Activated T-cell treated with anti-CD3 and anti-CD28 coated beads, Interleukin-2, amount 50 U/mL, for 24 hours (primary cell): ENCODE data around the gene TMTC2.

Experiments
- DNase-seq: peaks from one replicate; pipeline ENCODE4 v3.0.0-alpha.2; 2020
- H3K27ac Mint-ChIP-seq: 2 replicates; pipeline ENCODE4 v1.8.0; 2020; ENCODE audit warnings: mild to moderate bottlenecking, mixed read lengths
- H3K27me3 Mint-ChIP-seq: 2 replicates; pipeline ENCODE4 v1.8.0; 2020; ENCODE audit warnings: mixed read lengths
- H3K36me3 Mint-ChIP-seq: 2 replicates; pipeline ENCODE4 v1.8.0; 2020; ENCODE audit warnings: low read depth, mixed read lengths
- H3K4me1 Mint-ChIP-seq: 2 replicates; pipeline ENCODE4 v1.8.0; 2020; ENCODE audit warnings: low read depth, mixed read lengths
- H3K4me3 Mint-ChIP-seq: 2 replicates; pipeline ENCODE4 v1.8.0; 2020; ENCODE audit warnings: mild to moderate bottlenecking, moderate library complexity, mixed read lengths
- H3K9me3 Mint-ChIP-seq: 2 replicates; pipeline ENCODE4 v1.8.0; 2020; ENCODE audit warnings: mixed read lengths

The TMTC2 gene

GRCh38 chr12:82805812-82806497, 119.2 kb downstream of the TMTC2 start:
- Mint-ChIP-seq H3K9me3 (no peaks in the 10 kb centered on the region), H3K4me3 (no peak overlapping the region), H3K4me1 (no peaks in the 10 kb centered on the region), H3K36me3 (no peaks in the 10 kb centered on the region), H3K27ac (no peak overlapping the region), H3K27me3 (no peaks in the 10 kb centered on the region)
- DNase-seq = no peak

GRCh38 chr12:82807132-82807737, 120.5 kb downstream of the TMTC2 start:
- Mint-ChIP-seq H3K27me3 (no peaks in the 10 kb centered on the region), H3K4me3 (no peak overlapping the region), H3K27ac (no peak overlapping the region)

DNA sequence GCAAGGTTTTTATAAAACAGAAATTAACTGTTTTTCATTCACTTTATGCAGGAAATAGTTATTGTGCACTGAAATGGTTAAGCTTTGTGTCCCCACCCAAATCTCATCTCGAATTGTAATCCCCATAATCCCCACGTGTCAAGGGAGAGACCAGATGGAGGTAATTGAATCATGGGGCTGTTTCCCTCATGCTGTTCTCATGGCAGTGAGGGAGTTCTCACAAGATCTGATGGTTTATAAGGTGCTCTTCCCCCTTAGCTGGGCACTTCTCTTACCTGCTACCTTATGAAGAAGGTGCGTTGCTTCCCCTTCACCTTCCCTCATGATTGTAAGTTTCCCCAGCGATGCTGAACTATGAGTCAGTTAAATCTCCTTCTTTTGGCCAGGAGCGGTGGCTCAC, 123.9 kb downstream of the TMTC2 start:
- Mint-ChIP-seq H3K4me1 (no peaks in the 10 kb centered on the region), H3K36me3 (no peaks in the 10 kb centered on the region), H3K27me3 (no peaks in the 10 kb centered on the region), H3K9me3 (no peaks in the 10 kb centered on the region), H3K4me3 (no peak overlapping the region), H3K27ac (no peak overlapping the region)
- no peak for DNase-seq

More at GRCh38 chr12:82807132-82807737, 120.5 kb downstream of the TMTC2 start:
- Mint-ChIP-seq H3K4me1 (no peaks in the 10 kb centered on the region), H3K9me3 (no peaks in the 10 kb centered on the region), H3K36me3 (no peaks in the 10 kb centered on the region)
- DNase-seq = no peak

- Mint-ChIP-seq H3K27ac (no peak overlapping the region), H3K9me3 (no peaks in the 10 kb centered on the region), H3K4me3 (no peak overlapping the region), H3K36me3 (no peaks in the 10 kb centered on the region), H3K4me1 (no peaks in the 10 kb centered on the region), H3K27me3 (no peaks in the 10 kb centered on the region)
- DNase-seq = no peak
These were observed 130.7 kb downstream of the TMTC2 start for GRCh38 chr12:82817368-82817767.

GRCh38 chr12:82818271-82819035, 131.7 kb downstream of the TMTC2 start:
- Mint-ChIP-seq H3K4me3 (no peak overlapping the region), H3K4me1 (no peaks in the 10 kb centered on the region), H3K27me3 (no peaks in the 10 kb centered on the region), H3K36me3 (no peaks in the 10 kb centered on the region), H3K27ac (no peak overlapping the region), H3K9me3 (no peaks in the 10 kb centered on the region)
- no peak for DNase-seq

DNA sequence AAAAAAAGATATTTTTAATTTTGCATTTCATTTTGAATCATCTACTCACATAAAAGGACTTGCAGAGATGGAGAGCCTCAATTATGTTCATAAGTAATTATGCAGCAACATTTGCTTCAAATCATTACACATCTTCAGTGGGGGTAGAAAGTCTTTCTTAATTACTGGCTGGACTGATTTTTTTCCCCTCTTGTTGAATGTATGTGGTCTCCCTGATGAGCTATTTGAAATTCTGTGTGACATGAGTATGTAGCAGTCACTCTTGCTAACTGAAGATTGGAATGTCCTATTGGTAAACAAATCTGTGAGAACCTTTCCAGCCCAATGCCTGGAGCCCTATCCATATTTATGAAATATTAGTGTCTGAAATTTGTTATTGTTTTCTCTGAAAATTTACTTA, 139.8 kb downstream of the TMTC2 start:
- H3K36me3 Mint-ChIP-seq = no peaks in the 10 kb centered on the region
- DNase-seq = no peak
- no peaks in the 10 kb centered on the region for H3K9me3 Mint-ChIP-seq
- no peak overlapping the region for H3K27ac Mint-ChIP-seq
- H3K27me3 Mint-ChIP-seq = no peaks in the 10 kb centered on the region
- H3K4me1 Mint-ChIP-seq = no peaks in the 10 kb centered on the region
- H3K4me3 Mint-ChIP-seq = no peak overlapping the region

- Mint-ChIP-seq H3K36me3 (no peaks in the 10 kb centered on the region), H3K27me3 (no peaks in the 10 kb centered on the region), H3K27ac (no peak overlapping the region), H3K4me3 (no peak overlapping the region), H3K9me3 (no peaks in the 10 kb centered on the region), H3K4me1 (no peaks in the 10 kb centered on the region)
- DNase-seq = no peak
These were observed 145.4 kb downstream of the TMTC2 start for GRCh38 chr12:82832096-82832495.

- DNase-seq = no peak
- no peak overlapping the region for H3K27ac Mint-ChIP-seq
- H3K27me3 Mint-ChIP-seq = no peaks in the 10 kb centered on the region
- H3K9me3 Mint-ChIP-seq = no peaks in the 10 kb centered on the region
- H3K4me3 Mint-ChIP-seq = no peak overlapping the region
- H3K36me3 Mint-ChIP-seq = no peaks in the 10 kb centered on the region
- H3K4me1 Mint-ChIP-seq = no peaks in the 10 kb centered on the region
These were observed 146.3 kb downstream of the TMTC2 start for GRCh38 chr12:82832981-82833380.

DNA sequence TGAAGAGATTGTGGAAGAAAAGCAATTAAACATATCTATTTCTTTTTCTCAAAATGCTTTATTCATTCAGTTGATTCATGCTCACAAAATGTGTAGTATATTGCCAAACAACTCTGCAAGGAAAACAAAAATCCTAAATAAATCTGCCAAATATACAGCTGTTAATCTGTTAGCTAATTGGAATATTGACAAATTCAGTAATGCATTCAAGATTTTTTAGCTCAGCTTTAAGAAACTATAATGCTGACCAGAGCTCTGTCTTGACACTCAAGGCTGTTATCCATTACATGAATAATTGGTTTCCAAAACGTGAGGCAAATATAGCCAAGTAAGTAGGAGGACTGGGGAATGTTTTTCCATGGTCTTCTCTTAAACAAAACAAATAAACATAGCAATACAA, 146.8 kb downstream of the TMTC2 start:
- no peaks in the 10 kb centered on the region for H3K36me3 Mint-ChIP-seq
- no peaks in the 10 kb centered on the region for H3K9me3 Mint-ChIP-seq
- DNase-seq = no peak
- no peaks in the 10 kb centered on the region for H3K4me1 Mint-ChIP-seq
- no peak overlapping the region for H3K27ac Mint-ChIP-seq
- no peaks in the 10 kb centered on the region for H3K27me3 Mint-ChIP-seq
- no peak overlapping the region for H3K4me3 Mint-ChIP-seq

- no peaks in the 10 kb centered on the region for H3K27me3 Mint-ChIP-seq
- H3K27ac Mint-ChIP-seq = no peak overlapping the region
- H3K9me3 Mint-ChIP-seq = no peaks in the 10 kb centered on the region
- no peaks in the 10 kb centered on the region for H3K36me3 Mint-ChIP-seq
- DNase-seq = no peak
- H3K4me3 Mint-ChIP-seq = no peak overlapping the region
- H3K4me1 Mint-ChIP-seq = no peaks in the 10 kb centered on the region
These were observed 148.5 kb downstream of the TMTC2 start for GRCh38 chr12:82835217-82835616.

DNA sequence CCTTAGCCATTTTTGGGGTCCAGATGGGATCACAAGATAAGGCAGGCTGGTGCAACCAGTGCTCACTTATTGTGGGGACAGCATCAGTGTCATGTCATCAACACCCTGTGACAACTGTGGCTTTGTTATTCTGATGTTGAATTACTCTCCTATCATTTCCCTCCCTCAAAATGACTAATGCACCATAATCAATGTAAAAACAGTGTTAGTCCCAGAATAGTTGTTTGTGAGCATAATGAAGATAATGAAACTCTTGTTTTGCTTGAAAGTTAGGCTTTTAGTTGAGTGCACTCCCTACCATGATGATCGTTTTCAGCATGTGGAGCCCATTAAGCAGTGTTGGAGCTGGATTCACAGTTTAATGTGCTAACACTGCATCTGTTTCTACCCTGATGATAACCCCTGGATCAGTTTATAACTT, 151.4 kb downstream of the TMTC2 start:
- H3K4me3 Mint-ChIP-seq = no peak overlapping the region
- H3K4me1 Mint-ChIP-seq = no peaks in the 10 kb centered on the region
- H3K27me3 Mint-ChIP-seq = no peaks in the 10 kb centered on the region
- no peak for DNase-seq
- H3K27ac Mint-ChIP-seq = no peak overlapping the region
- H3K9me3 Mint-ChIP-seq = no peaks in the 10 kb centered on the region
- H3K36me3 Mint-ChIP-seq = no peaks in the 10 kb centered on the region

- Mint-ChIP-seq H3K9me3 (no peaks in the 10 kb centered on the region), H3K4me1 (no peaks in the 10 kb centered on the region), H3K27me3 (no peaks in the 10 kb centered on the region), H3K27ac (no peak overlapping the region), H3K36me3 (no peaks in the 10 kb centered on the region), H3K4me3 (no peak overlapping the region)
- DNase-seq = no peak
These were observed 152.1 kb downstream of the TMTC2 start for GRCh38 chr12:82838827-82839226.

DNA sequence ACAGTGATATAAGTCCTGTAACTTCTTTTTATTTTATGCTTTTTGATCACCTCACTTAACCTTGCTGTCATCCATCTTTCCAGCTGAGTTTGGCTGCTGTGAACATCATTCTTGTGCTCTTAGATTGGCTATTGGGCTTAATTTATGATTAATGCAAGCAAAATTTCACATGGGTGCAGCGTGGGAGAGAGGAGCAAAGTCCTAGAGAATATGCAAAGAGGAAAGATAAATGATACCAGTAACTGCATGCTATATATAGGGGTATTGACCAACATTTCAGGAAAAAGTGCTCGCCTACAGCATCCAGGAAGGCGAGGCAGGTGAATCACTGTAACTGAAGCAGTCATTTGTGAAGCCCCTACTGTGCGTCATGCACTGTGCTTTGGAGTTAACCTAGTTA, 153.1 kb downstream of the TMTC2 start:
- peaks cover 5% of the 10 kb centered on the region for H3K36me3 Mint-ChIP-seq
- no peak for DNase-seq
- no peaks in the 10 kb centered on the region for H3K4me1 Mint-ChIP-seq
- no peak overlapping the region for H3K4me3 Mint-ChIP-seq
- H3K9me3 Mint-ChIP-seq = no peaks in the 10 kb centered on the region
- H3K27me3 Mint-ChIP-seq = no peaks in the 10 kb centered on the region
- no peak overlapping the region for H3K27ac Mint-ChIP-seq

GRCh38 chr12:82841487-82841904, 154.8 kb downstream of the TMTC2 start:
- DNase-seq = no peak
- no peak overlapping the region for H3K4me3 Mint-ChIP-seq
- H3K27me3 Mint-ChIP-seq = no peaks in the 10 kb centered on the region
- H3K27ac Mint-ChIP-seq = no peak overlapping the region
- peaks cover 5% of the 10 kb centered on the region for H3K36me3 Mint-ChIP-seq
- no peaks in the 10 kb centered on the region for H3K4me1 Mint-ChIP-seq
- no peaks in the 10 kb centered on the region for H3K9me3 Mint-ChIP-seq

GRCh38 chr12:82842480-82842879, 155.8 kb downstream of the TMTC2 start:
- Mint-ChIP-seq H3K4me3 (no peak overlapping the region), H3K4me1 (no peaks in the 10 kb centered on the region), H3K27me3 (no peaks in the 10 kb centered on the region), H3K27ac (no peak overlapping the region), H3K36me3 (peaks cover 5% of the 10 kb centered on the region), H3K9me3 (no peaks in the 10 kb centered on the region)
- DNase-seq = no peak
